Bladder microvascular endothelial cell (primary cell): ENCODE results near the gene NDUFB8. TPM values are rescaled to one million over a fixed set of nuclear protein-coding genes. Genes with fewer than 3 reads are reported as not detected.

ENCODE experiments used
- total RNA-seq: library from RNA; depleted of rRNA; stranded (reverse); fragments of >200 nt; gene quantifications from 2 replicates; pipeline ENCODE4 v1.2.3, GENCODE V29; 2014

The NDUFB8 gene
- 143 and 224 TPM in 2 replicates for total RNA-seq

DNA sequence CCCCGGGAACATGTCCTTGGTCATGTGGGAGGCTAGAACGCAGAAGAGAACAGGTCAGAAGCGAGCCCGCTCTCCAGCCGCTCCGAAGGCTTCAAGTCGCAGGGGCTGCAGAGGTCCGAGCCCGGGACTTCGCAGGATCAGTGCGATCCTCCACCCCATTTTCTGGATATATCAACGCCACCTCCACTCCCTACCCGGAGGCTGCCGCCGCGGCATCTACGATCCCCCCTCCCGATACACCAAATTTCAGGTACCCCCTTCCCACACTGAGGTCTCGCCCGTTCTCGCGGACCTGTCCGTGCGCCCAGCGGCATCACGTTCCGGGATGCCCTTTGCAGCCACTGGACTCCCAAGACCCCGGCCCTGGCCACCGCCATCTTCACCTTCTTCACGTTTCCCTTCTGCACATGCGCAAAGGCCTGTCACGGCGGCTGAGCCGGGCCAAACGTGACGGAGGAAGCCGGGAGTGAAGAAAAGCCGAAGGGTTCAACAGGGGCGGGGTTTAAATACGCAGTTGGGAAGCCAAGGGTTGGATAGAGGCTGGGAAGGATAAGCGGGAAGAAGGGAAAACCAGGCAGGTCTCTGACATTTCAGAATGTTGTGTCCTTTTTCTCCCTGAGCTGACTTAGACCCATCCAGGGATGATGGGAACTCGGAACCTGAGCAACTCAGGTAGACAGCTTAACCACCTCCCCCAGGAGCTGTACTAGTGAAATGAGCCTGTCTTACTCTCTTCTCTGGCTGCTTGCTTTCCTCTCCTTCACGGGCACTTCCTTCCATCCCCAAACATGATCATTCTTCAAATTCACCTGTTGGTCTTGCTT, at the start of gene NDUFB8:
TSS of gene NDUFB8 (minus strand) at position 397 of the 824 bp plus-strand sequence. CDS start at position 377, 20 bp downstream.

DNA sequence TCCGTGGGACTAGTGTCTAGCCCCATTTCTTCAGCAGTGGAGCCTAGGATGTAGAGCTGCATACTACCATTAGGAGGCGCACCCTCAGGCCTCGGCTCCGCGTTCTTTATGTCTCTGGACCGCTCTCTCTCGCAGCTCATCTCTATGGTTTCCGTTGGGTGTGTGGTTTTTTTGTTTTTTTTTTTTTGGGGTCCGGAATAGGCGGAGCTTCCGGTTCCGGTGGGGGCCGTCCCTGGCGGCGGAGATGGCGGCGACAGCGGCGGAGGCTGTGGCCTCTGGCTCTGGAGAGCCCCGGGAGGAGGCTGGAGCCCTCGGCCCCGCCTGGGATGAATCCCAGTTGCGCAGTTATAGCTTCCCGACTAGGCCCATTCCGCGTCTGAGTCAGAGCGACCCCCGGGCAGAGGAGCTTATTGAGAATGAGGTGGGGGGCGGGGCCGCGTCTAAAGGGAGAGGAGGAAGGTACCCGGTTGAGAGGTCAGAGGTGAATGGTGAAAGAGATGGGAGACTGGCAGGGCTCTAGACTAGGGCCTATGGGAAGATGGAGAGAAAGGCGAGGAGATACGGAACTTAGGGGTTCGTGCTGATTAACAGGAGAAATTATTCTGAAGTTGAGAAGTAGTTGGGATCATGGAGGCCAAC, 6.2 kb upstream of the NDUFB8 start, which contains the start of gene HIF1AN:
TSS of gene HIF1AN (plus strand) at position 229 of the 639 bp plus-strand sequence. CDS start at position 245, 16 bp downstream.

DNA sequence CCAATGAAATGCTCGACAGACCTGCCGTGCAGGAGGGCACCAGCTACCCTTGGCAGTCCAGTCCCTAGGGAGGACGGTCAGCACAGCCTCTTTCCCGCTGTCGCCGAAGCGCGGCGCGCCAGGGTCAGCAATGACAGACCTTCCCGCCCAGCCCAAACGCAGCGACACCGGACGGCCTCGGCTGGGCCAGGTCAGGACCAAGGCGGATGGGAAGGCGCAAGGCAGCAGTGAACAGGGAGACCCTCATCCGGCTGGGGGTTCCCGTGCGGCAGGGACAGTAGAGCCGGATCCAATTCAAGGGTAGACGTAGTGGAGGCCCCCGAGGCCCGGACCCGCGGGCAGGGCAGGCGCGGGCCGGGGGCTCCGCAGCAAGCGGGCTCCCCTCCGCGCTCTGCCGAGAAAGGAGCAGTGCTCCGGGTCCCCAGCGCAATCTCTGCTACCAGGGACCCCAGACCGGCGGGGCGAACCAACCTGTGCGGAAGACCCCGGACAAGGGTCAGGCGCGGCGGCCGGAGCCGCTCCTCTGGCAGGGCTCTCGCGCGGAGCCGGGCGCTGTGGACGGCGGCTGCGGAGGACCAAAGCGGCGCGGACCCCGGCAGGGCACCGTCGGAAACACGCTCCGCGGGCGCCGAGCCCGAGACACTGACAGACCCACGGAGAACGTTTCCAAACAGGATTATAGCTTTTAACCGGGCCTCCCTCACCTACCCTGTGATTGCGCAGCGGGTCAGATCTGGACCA, 10.2 kb downstream of the NDUFB8 start, which contains the start of gene SEC31B:
TSS of gene SEC31B (minus strand) at position 551 of the 741 bp plus-strand sequence. CDS start 2,909 bp downstream, outside the sequence.

Other genes with a start within 250 kb of the NDUFB8 start
- 29.5 and 41.7 TPM in 2 replicates for gene BLOC1S2, start 243.2 kb downstream of the NDUFB8 start, total RNA-seq
- gene PKD2L1, start 199.6 kb downstream of the NDUFB8 start, total RNA-seq: not detected in 2 replicates
- 29.6 and 64.3 TPM in 2 replicates for gene SCD, start 182.6 kb downstream of the NDUFB8 start, total RNA-seq
- not detected in 2 replicates for gene WNT8B, start 66.9 kb downstream of the NDUFB8 start, total RNA-seq
- 1.6 and 3.6 TPM in 2 replicates for gene SEC31B, start 10.0 kb downstream of the NDUFB8 start, total RNA-seq
- gene HIF1AN, start 6.1 kb upstream of the NDUFB8 start, total RNA-seq: 3.6 and 13.8 TPM in 2 replicates
- not detected in 2 replicates for gene PAX2, start 215.7 kb upstream of the NDUFB8 start, total RNA-seq